Kidney capillary endothelial cell (primary cell): ENCODE results near the gene PTPN21.

Experiments
- DNase-seq: peaks from one replicate; pipeline ENCODE4 v3.0.0-alpha.2; 2018; ENCODE audit warnings: low spot score

The PTPN21 gene

GRCh38 chr14:88504602-88505001 is 50.2 kb downstream of the PTPN21 start:
- DNase-seq = no peak

GRCh38 chr14:88503754-88504406 is 50.9 kb downstream of the PTPN21 start:
- DNase-seq = no peak

GRCh38 chr14:88502740-88503139 is 52.1 kb downstream of the PTPN21 start:
- no peak for DNase-seq

- no peak for DNase-seq
Measured at GRCh38 chr14:88500611-88501010, 54.2 kb downstream of the PTPN21 start.

- DNase-seq = no peak
Measured at GRCh38 chr14:88499225-88499624, 55.6 kb downstream of the PTPN21 start.

GRCh38 chr14:88496414-88496813 is 58.4 kb downstream of the PTPN21 start:
- DNase-seq = no peak

GRCh38 chr14:88493392-88494185 is 61.2 kb downstream of the PTPN21 start:
- DNase-seq = no peak

- peak; percentile 77 for DNase-seq
Measured at GRCh38 chr14:88492272-88493089, 62.3 kb downstream of the PTPN21 start.

GRCh38 chr14:88490168-88490567 is 64.6 kb downstream of the PTPN21 start:
- DNase-seq = no peak

GRCh38 chr14:88488897-88489296 is 65.9 kb downstream of the PTPN21 start:
- DNase-seq = no peak

GRCh38 chr14:88488081-88488480 is 66.7 kb downstream of the PTPN21 start:
- no peak for DNase-seq

GRCh38 chr14:88482524-88482923 is 72.3 kb downstream of the PTPN21 start:
- no peak for DNase-seq

- no peak for DNase-seq
Measured at GRCh38 chr14:88481794-88482193, 73.0 kb downstream of the PTPN21 start.

GRCh38 chr14:88481059-88481458 is 73.7 kb downstream of the PTPN21 start:
- no peak for DNase-seq

- DNase-seq = no peak
Measured at GRCh38 chr14:88479574-88479987, 75.2 kb downstream of the PTPN21 start.

- no peak for DNase-seq
Measured at GRCh38 chr14:88478931-88479330, 75.9 kb downstream of the PTPN21 start.

- DNase-seq = no peak
Measured at GRCh38 chr14:88477513-88478250, 77.1 kb downstream of the PTPN21 start.

GRCh38 chr14:88476825-88477224 is 78.0 kb downstream of the PTPN21 start:
- no peak for DNase-seq

GRCh38 chr14:88476214-88476774 is 78.5 kb downstream of the PTPN21 start:
- no peak for DNase-seq

GRCh38 chr14:88473791-88474190 is 81.0 kb downstream of the PTPN21 start:
- no peak for DNase-seq

GRCh38 chr14:88470542-88471440 is 84.0 kb downstream of the PTPN21 start:
- no peak for DNase-seq
